ENCODE results near the gene PARD6A.

The PARD6A gene

DNA sequence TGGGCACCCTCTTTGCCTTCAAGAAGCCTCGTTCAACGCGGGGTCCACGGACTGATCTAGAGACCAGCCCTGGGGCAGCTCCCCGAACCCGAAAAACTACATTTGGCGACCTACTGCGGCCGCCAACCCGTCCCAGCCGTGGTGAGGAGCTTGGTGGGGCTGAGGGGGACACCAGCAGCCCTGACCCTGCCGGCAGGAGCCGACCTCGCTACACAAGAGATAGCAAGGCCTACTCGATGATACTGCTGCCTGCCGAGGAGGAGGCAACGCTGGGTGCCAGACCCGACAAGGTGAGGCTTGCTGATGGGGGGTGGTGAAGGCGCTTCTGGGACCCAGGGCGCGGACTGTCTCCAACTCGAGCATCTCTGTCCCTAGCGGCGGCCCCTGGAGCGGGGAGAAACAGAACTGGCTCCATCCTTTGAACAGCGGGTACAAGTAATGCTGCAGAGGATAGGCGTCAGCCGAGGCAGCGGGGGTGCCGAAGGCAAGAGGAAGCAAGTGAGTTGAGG is 6.3 kb upstream of the PARD6A start:
- no peak for DNase-seq

DNA sequence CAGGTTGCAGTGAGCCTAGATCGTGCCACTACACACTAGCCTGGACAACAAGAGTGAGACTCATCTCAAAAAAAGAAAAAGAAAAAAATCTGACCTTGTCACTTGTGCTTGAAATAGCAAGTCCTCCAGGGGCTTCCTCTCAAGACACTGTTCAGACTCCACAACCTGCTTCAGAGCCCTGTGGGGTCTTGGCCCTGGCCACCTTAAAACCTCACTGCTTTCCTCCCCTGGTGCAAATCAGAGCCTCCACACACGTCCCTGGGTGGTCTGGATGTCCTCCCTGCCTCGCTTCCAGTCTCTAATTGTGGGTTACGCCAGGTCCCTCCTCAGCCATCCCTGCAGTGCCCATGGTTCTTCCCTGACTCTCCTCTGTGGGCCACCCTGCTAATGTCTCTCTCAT is 5.4 kb upstream of the PARD6A start:
- no peak for DNase-seq

DNA sequence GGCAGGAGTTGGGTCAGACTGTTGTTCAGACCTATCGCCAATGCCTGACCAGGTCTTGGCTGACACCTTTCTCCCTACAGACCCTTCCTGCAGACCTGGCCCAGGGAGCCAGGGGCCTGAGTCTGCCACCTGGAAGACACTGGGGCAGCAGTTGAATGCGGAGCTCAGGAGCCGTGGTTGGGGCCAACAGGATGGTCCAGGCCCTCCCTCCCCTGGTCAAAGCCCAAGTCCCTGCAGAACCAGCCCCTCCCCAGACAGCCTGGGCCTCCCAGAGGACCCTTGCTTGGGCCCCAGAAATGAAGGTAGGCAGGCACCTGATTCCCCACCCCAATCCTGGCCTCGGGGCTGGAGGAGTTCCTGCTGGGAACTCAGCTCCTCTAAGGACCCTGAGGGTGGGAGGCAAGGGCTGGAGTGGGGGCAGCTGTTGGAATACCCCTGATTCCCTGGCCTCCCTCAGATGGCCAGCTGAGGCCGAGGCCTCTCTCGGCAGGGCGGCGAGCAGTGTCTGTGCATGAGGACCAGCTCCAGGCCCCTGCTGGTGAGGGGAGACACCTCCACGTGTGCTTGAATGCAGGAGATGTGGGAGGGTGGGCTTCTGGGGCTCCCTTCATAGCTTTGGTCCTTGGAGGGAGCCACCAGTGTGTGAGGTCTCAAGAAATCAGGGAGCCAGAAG is 4.3 kb upstream of the PARD6A start:
- no peak for DNase-seq

DNA sequence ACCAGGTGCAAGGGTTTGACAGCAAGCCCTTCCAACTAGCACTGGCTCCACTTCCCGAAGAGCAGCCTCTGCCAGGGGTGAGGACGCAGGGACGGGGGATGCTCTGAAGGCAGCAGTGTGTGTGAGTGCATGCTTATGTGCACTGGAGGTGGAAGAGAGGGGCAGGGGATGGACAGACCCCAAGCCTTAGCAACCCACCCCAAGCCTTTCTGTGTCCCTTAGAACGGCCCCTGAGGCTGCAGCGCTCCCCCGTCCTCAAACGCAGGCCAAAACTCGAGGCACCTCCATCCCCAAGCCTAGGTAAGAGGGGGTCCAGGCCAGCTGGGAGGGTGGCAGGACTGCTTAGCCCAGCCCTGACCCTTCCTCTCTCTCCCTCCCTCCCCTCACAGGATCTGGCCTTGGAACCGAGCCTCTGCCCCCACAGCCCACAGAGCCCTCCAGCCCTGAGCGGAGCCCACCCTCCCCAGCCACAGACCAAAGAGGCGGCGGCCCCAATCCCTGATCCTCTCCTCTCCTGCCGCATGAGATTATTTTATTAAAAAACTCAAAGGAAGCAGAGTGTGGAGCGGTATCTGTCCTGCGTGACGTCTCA is 3.6 kb upstream of the PARD6A start:
- DNase-seq: no peak

- DNase-seq: no peak
These were observed 2.8 kb upstream of the PARD6A start for GRCh38 chr16:67657751-67658518.

GRCh38 chr16:67658849-67659674 is 1.7 kb upstream of the PARD6A start:
- no peak for DNase-seq

DNA sequence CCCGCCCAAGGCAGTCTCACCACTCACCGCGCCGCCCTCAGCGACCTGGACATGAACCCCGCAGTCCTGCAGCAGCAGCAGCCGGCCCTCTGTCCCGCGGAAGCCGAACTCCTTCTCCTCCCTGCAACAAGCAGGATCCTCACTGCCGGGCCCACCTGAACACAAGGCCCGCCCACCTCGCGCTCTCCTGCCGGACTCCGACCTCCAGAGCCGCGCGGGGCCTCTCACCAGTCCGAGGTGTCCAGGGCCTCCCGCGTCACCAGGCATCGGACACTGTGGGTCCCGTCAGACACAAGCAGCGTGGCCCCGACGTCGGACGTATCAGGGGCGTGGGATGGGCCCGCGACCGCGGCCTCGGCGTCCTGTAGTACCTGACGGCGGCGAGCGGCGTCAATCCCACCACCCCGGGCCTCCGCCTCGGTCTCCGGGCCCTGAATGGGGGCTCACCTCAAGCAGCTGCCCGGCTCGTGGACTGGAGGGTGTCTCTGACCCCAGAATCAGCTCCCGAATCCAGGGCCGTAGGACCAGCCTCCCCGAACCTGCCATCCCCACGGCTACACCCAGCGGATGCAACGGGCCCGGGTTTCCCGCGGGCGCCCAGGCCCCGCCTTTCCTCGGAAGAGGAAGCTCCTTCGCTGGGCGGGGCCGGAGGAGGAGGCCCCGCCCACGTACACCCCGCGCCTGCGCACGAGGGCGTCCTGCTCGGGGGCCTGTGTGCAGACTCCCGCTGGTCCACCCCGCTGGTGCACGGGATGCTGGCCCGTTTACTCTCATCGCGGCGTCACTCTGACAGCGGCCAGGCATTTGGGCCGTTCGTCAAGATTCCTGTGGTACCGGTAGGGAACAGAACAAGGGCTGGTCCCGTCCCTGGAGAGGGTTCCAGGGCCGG is 841 bp upstream of the PARD6A start, which contains the start of gene ACD:
ACD (minus strand) TSS at position 586 of the 889 bp plus-strand sequence; CDS start at position 546, 40 bp downstream.
- DNase-seq: no peak

GRCh38 chr16:67661101-67661761 is 471 bp downstream of the PARD6A start:
- DNase-seq: no peak

DNA sequence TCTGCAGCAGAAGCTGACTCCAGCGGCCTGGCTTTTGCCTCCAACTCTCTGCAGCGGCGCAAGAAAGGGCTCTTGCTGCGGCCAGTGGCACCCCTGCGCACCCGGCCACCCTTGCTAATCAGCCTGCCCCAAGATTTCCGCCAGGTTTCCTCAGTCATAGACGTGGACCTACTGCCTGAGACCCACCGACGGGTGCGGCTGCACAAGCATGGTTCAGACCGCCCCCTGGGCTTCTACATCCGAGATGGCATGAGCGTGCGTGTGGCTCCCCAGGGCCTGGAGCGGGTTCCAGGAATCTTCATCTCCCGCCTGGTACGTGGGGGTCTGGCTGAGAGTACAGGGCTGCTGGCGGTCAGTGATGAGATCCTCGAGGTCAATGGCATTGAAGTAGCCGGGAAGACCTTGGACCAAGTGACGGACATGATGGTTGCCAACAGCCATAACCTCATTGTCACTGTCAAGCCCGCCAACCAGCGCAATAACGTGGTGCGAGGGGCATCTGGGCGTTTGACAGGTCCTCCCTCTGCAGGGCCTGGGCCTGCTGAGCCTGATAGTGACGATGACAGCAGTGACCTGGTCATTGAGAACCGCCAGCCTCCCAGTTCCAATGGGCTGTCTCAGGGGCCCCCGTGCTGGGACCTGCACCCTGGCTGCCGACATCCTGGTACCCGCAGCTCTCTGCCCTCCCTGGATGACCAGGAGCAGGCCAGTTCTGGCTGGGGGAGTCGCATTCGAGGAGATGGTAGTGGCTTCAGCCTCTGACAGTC is 1.3 kb downstream of the PARD6A start:
- DNase-seq: no peak

- DNase-seq: no peak
These were observed 1.9 kb downstream of the PARD6A start for GRCh38 chr16:67662653-67663010.

DNA sequence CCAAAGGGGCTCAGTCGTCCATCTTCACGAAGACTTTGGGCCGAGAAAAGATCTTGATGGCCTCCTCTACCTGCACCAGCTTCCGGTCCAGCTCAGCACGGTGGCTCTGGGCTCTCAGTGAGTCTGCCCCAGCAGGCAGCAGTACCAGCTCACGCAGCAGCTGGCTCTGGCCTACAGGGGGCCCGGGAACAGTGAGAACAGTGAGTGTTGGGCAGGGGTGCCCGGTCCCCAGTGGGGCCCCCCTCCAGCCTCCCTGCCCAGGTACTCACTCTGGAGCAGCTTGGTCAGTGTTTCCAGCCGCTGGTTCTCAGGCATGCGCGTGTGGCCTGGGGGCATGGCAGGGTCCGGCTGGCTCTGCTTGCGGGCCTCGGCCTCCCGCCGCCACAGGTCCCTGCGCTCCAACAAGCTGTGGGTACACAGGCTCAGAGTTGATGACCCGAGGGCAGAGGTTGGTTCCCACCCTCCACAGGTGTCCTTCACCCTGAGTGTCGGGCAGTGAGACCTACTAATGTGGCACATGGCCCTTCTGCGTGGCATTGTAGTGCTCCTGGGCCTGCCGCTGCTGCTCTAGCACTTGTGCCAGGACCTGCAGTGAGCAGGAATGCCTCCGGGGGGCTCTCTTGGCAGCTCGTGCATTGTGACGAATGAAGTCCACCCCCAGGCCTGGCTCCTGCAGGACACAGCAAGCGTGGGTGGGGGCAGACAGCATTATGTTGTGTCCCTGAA is 2.6 kb downstream of the PARD6A start:
- no peak for DNase-seq

DNA sequence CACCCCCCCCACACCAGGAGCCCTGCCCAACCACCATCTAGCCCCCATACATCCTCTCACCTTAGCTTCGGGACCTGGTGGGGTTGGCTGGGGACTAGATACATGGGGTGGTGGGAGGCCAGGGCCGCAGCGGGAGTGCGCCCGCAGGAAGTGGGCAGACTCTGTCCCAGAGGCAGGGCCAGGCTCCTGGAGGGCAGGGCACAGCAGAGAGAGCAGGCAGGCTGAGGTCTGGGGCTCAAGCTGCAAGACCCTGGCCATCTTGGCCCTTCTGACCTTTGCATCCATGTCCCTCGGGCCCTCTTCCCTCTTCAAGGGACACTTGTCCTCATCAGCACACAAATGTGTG is 3.1 kb downstream of the PARD6A start:
- no peak for DNase-seq

DNA sequence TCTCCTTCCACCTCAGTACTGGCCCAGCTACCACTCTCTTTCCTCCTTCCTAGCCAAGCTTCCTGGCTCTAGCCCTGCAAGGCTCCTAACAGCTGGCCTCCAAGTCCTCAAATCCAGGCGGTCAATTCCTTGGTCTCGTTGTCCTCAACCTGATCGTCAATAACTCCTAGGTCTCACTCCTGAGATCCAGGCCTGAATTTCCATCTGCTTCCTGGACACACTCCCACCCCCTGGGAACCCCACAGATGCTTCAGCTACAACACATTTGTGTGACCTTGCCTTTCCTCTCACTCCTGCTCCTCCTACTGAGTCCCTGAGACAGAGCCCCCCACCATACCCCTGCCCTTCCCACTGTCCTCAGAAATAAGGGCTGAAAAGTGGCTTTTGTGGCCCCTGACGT is 3.5 kb downstream of the PARD6A start:
- no peak for DNase-seq

DNA sequence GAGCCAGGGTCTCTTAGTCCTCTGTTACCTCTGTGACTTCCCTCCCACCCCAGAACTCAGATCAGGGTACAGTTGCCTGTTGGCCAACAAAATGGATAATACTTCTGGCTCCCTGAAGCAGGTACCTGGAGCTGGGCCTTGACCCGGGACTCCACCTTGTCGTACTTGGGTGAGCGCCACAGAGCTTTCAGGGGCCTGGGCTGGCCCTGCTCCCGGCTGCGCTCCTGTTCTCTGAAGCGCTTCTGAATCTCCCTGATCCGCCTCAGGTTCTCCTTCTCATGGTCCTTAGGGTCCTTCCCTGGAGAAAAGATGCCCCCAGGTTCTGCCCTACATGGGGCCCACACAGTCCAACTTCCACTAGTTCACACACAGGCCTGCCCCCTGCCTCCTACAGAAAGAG is 4.1 kb downstream of the PARD6A start:
- DNase-seq: no peak

DNA sequence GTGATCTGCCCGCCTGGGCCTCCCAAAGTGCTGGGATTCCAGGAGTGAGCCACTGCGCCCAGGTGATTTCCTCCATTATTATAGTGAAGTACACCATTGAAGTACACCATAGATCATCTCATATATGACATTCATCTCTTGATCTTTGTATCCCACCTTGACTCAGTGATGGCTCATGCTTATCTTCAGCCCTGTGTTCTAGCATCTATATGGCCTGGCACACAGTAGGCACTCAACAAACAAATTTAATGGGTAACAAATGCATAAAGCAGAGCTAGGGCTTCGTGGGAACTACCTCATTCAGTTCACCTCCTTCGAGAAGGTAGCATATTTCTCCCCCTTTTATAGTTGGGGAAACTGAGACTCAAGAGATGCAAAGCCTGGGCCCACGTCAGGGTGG is 4.8 kb downstream of the PARD6A start:
- DNase-seq: no peak

- DNase-seq: no peak
These were observed 5.3 kb downstream of the PARD6A start for GRCh38 chr16:67666032-67666551.

DNA sequence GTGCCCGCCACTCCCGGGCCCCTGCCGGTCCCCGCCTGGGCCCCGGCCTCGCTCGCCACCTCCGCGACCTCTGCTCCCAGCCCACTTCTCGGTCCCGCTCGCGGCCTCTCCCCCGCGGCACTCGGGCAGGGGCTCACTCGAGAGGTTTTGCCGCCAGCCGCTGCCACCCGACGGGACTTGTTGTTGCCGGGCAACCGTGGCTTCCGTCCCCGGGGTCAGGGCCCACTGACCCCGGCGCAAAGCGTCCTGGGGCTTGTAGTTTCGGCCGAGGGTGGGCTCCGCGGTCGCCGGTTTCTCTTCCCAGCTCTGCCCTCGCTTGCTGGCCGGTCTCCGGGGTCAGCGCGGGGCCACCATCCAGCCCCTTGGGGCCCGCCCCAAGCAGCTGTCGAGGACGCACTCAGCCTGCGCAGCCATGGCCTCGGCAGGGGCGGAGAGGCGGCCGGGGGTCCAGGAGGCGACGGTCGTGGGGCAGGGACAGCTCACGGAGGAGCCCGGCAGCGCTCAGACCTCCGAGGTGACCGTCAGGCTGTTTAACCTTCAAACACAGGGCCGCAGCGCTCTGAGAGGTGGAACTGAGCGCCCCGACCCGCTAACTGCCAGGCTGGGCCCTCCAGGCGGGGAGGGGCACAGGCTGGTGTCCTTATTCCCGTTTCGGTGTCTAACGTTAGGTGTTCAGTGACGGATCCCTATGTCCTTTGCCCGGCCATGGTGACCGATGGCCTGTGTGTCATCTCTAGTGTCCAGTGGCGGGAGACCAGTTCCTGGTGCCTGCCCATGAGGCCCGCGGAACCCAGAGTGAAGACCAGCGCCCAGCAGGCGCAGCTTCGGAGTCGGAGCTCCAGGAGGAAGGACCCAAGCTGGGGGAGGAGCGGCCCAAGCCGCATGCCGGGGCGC is 6.0 kb downstream of the PARD6A start, which contains the start of the genes C16orf86 and ENKD1:
C16orf86 (plus strand) TSS at position 256 of the 894 bp plus-strand sequence; CDS start at position 413, 157 bp downstream.
ENKD1 (minus strand) TSS at position 192 of the 894 bp plus-strand sequence. CDS start 308 bp downstream, outside the sequence.
- no peak for DNase-seq

DNA sequence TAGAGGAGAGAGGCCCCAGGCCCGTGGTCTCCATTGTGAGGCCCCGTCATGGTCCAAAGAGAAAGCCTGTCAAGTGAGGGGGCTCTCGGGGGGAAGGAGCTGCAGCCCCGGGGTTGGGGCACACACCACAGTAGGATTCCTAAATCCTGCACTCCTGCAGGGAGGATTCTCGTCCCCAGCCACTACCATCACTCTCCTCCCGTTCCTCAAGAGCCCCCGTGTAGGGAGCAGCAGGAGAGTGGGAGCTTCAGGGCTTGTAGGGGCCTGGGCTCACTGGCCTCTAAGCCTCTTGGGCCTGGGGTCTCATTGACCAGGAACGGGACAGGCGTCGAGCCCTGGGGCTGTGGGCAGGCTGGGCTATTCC is 6.7 kb downstream of the PARD6A start:
- no peak for DNase-seq

Data from NCI-H524 treated with DMSO at 0.1 percent for 48 hours (cell line).